ENCODE data around the gene E2F6. TPM values are rescaled to one million over a fixed set of nuclear protein-coding genes. Genes with fewer than 3 reads are reported as not detected.

E2F6 gene
- total and polyA plus RNA-seq, 2 of the 8 experiments (the other 6 are each of a cell fraction or from before 2014, with no cell fraction given), result 8.3 to 14.9 TPM

Other genes with a start within 250 kb of the E2F6 start
- gene ROCK2, start 121.5 kb downstream of the E2F6 start, total RNA-seq (2021; fragmentation: NEBNext Ultra II Directional; extraction: Animal tissue kit (Norgen Biotek cat#: 25700)), result 28.8 and 29.0 TPM in 2 replicates
- gene ROCK2, start 121.5 kb downstream of the E2F6 start, polyA plus RNA-seq (2011; rRNA removed), result 1.7 and 2.7 TPM in 2 replicates
- gene GREB1, start 67.9 kb upstream of the E2F6 start, total RNA-seq (2021; fragmentation: NEBNext Ultra II Directional; extraction: Animal tissue kit (Norgen Biotek cat#: 25700)), result 41.7 and 43.4 TPM in 2 replicates
- gene GREB1, start 67.9 kb upstream of the E2F6 start, polyA plus RNA-seq (2011; rRNA removed), result 7.9 and 13.8 TPM in 2 replicates
- not detected in 2 replicates for gene NTSR2, start 204.0 kb upstream of the E2F6 start, total RNA-seq (2021; fragmentation: NEBNext Ultra II Directional; extraction: Animal tissue kit (Norgen Biotek cat#: 25700))
- gene NTSR2, start 204.0 kb upstream of the E2F6 start, polyA plus RNA-seq (2011; rRNA removed), result 0.05 and 0.09 TPM in 2 replicates

Measured in H1 (cell line).